Hypothalamus (tissue), 51 donors: Measurements from ENCODE around the gene DYSF.

Source experiments
- DNase-seq, 51 donors: peaks; one replicate each; lab custom pipeline; 2025; lab: John Stamatoyannopoulos, UW

Gene DYSF

GRCh38 chr2:71496156-71496770 is 42.9 kb downstream of the DYSF start:
- no peak for DNase-seq

DNA sequence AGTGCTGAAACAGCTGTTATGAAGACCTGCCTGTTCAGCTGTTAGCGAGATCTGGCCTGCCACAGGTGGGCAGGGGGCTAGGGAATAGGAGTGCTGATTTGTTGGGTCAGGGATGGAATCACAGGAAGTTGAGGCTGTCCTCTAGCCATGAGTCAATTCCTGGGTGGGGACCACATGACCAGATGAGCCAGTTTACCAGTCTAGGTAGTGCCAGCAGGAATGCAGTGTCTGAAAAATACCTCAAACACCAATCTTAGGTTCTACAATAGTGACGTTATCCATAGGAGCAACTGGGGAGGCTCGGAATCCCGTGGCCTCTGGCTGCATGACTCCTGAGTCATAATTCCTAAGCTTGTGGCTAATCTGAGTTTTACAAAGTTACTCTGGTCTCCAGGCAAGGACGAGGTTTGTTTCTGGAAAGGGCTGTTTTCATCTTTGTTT is 44.9 kb downstream of the DYSF start:
- no peak for DNase-seq

DNA sequence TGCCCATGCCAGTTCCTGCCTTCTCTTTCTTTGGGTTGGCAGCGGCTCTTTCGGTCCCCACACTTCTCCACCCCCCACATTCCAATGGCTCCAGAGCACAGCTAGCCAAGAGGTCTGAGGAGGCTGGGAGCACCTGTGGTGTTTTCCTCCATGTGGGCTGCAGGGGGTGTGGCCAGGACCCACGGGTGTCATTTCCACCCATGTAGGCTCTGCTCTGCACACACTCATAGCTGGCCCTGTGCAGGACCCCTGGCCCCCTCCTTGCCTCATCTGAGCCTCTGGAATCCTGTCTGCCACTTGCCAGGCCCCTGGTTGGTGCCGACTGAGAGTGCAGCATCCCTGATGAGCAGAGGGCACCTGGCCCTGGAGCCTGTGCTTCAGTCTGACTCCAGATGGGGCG is 46.3 kb downstream of the DYSF start:
- peak in 1 of 51 donors; percentile 13 for DNase-seq

DNA sequence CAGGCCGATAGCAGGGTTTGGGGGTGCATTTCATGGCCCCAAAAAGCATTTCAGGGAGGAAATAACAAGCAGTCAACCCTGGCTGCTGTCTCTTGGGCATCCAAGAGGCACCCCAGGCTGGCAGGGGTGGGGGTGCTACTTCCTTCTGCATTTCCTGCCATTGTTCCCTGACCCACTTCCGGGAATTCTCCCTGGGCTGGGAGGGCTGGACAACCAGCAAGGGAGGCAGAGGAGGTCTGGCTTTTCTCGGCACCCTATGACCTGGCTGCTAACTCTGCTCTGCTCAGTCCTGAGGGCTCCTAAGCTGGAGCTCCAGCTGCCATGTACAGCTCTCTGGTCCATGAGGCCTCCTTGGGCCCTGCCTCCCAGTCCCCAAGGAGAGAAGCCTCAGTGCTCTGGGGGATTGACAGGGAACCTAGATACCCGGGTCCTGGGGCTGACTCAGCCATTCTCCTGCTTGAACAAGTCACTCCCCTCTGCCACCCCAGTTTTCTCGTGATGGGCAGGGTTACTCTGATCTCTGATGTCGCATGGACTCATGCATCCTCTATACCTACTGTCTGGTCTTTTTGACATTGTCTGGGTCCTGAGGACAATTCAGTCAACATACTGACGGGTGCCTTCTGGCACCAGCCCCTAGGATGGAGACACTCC is 47.2 kb downstream of the DYSF start:
- DNase-seq: no peak

- no peak for DNase-seq
Measured at GRCh38 chr2:71502941-71503738, 49.8 kb downstream of the DYSF start.

- DNase-seq: no peak
Measured at GRCh38 chr2:71503837-71504236, 50.5 kb downstream of the DYSF start.

DNA sequence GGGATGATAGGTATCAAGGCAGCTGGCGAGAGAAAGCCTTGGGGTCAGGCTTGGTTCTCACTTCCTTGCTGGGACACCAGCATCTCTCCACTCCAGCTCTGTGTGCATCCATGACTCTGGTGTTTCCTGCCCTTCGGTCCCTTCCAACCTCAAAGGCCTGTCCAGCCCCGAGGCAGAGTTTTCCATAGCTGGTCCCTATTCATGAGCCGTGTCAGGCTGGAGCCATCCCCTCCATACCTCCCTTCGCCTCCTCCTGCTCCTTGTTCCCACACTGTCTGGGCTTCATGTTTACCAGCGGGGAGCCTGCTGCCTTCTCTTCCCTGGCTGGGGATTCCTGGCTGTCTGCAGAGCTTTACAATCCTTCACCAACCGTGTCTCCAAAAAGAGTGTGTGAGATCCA is 51.2 kb downstream of the DYSF start:
- no peak for DNase-seq

GRCh38 chr2:71505086-71505769 is 51.9 kb downstream of the DYSF start:
- DNase-seq: no peak

GRCh38 chr2:71505770-71506140 is 52.4 kb downstream of the DYSF start:
- DNase-seq: no peak

- DNase-seq: no peak
Measured at GRCh38 chr2:71506222-71507153, 53.1 kb downstream of the DYSF start.

DNA sequence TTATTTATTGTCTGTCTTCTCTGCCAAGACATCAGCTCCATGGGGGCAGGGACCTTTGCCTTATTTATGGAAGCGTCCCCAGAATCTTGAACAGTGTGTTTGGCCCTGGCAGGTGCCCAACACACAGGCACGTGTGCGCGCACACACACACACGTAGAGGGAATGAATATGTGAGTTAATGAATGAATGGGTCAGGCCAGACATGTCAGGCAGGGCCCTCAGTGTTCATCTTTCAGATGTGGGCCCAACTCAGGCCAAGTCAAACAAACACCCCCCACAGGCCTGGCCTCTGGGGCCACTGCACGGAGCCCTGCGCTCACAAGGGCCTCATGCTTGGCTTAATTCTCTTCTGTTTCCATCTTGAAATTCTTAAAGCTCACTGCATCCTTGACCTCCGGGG is 54.1 kb downstream of the DYSF start:
- no peak for DNase-seq

- DNase-seq: peak in 42 of 51 donors; percentile 7 to 79 (median 40)
Measured at GRCh38 chr2:71510196-71510807, 56.9 kb downstream of the DYSF start.

DNA sequence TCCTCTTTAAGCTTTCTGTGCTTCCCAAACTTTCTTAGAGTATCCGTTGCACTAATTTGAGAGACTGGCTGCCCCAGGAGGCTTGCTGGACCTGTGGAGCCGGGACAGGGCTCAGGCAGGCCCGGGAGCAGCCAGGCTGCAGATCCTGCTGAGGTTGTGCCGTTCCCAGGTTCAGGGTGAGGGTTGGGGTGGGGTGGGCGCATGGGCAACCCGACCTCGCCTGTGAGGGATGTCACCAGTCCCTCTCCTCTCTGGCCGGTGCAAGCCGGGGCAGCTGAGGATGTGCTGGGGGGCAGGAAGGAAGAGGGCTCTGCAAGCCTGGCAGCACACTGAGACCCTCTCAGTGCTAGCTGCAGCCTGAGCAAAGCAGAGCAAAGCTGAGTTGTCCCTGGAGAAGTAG is 57.6 kb downstream of the DYSF start:
- no peak for DNase-seq

DNA sequence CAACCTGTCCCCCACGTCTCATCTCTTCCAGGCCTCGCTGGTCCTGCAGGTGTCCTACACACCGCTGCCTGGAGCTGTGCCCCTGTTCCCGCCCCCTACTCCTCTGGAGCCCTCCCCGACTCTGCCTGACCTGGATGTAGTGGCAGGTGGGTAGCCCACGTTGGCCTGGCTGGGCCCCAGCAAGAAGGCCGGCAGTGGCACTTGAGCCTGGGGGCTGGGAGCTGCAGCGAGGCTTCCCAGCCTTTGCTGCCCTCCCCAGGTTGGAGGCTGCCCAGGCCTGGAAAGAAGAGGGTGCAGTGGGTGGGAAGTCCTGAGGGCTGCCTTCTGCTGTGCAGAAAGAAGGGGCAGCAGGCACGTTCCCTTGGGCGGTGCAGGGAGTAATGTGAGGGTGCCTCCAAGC is 58.4 kb downstream of the DYSF start:
- DNase-seq: no peak

DNA sequence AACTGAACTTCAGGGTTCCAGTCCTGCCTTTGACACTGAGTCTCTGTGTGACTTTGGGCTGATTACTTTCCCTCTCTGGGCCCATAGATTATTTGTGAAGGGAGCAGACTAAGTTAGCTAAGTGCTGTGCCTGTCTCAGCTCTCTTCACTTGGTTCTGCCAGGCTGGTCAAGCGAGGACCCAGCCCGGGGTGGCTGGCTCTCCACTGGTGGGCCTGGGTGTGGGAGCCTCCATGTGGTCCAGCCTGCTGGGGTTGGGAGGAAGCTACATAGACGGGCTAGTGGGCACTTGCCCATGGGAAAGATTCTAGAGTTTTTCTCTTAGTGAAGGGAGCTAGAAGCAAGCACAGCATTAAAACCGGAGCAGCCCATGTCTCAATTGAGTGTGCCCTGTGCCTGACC is 59.0 kb downstream of the DYSF start:
- no peak for DNase-seq

DNA sequence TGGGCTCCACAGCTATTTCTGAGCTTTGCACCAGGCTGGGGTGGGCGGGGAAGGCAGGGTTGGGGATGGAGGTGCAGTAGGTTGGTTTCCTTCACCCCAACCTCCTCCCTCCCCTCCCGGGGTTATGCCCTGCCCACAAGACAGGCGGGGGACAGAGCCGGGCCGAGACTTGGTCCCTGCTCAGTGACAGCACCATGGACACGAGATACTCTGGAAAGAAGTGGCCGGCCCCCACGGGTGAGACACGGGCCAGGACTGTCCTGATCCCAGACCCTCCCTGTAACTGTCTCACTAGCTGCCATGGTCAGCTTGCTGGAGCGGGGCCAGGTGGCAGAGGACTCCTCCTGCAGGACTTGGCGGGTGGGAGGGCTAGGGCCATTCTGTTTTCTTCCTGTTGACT is 59.7 kb downstream of the DYSF start:
- DNase-seq: no peak

GRCh38 chr2:71513721-71514120 is 60.4 kb downstream of the DYSF start:
- no peak for DNase-seq

DNA sequence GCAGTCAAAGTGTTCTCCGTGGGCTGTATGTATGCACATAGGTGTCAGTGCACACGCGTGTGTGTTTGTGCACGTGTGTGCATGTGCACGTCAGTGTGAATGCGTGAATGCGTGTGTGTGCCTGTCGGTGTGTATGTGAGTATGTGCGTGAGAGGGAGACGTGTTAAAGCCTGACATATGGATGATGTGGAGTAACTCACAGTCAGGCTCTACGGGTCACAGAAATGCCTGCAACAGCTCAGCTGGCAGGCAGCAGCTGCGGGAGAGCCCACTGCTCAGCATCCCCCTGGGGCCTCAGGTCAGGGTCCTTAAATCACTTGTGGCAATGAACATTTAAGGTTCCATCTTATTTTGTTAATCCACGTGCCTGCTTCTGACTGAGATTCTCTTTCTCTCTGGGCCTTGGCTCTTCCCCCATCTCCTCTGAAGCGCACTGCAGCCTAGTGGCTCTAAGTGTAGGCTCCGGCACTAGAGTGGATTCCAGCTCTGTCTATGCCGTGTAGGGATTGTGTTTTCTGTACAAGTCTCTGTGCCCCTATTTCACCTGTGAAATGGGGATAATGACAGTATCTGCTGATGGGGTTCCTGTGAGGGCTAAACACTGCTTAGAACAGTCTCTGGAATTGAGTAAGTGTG is 63.0 kb downstream of the DYSF start:
- no peak for DNase-seq

DNA sequence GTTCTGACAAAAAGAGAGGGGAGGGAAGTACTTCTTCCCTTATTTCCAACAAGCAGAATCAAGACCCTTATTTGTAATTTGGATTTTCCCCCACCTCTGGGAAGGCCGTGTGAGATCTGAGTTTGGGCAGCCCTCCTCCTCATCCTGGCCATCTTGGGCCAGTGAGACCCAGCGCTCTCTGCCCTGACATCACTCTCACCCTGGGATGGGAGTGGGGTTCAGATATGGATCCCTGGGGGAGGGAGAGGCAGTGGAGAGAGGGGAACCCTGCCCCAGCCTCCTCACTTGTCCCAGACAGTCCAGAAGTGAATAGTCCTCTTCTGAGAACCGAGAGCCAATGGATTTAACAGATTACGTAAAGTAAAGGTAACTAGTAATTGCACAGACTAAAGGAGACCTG is 64.5 kb downstream of the DYSF start:
- DNase-seq: no peak
